Measurements from ENCODE around the gene EXOC2. TPM values are rescaled to one million over a fixed set of nuclear protein-coding genes. Genes with fewer than 3 reads are reported as not detected.
A peak's percentile ranks its signal among the peaks of the same experiment; 100 is the strongest.

The EXOC2 gene
- total RNA-seq, 2 experiments from 2014 or later, result 28.4 to 34.6 TPM

DNA sequence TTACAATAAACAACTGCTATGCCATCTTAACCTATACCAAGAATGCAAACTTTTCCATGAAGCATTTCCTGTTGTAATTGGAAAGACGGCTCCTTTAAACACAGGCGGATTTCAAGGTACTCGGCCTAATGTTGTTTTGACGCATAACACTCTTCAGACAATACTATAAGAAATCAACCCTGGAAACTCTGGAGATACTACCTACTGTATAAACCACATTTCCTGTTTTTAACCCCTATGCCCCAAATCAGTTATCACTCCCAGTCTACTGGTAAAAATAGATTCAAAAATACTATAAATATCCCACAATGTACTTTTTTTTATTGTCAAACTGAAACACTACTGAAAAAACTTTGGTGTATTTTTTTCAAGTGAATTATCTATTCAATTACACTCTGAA is 183.3 kb downstream of the EXOC2 start:
- H3K27me3 Mint-ChIP-seq, result no peaks in the 10 kb centered on the region
- ATAC-seq (peak; percentile 60), DNase-seq (no peak)
- CTCF ChIA-PET, result interaction anchor here (0.6 to 1.4 kb wide), 3 partner anchors 17 to 78 kb away, joined by 3 to 4 read pairs (median 3); no protein-coding TSS in a partner anchor
- H3K9me3 Mint-ChIP-seq (ENCODE audit: low read depth), result no peaks in the 10 kb centered on the region
- peaks cover 18% of the 10 kb centered on the region for H3K36me3 Mint-ChIP-seq
- peak overlapping the region; percentile 15 for H3K4me3 Mint-ChIP-seq
- peak overlapping the region; percentile 59 for H3K27ac Mint-ChIP-seq
- H3K4me1 Mint-ChIP-seq, result peaks cover 78% of the 10 kb centered on the region

DNA sequence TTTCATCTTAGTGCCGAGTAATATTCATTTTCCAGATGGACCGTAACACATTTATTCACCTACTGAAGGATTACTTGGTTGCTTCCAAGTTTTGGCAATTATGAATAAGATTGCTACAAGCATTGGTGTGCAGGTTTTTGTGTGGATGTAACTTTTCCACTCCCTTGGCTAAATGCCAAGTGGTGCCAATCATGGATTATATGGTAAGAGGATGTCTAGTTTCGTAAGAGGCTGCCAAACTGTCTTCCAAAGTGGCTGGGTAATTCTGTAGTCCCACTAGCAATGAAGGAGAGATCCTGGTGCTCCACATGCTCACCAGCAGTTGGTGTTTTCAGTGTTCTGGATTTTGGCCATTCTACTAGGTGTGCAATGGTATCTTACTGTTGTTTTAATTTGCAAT is 184.3 kb downstream of the EXOC2 start:
- peaks cover 70% of the 10 kb centered on the region for H3K4me1 Mint-ChIP-seq
- no peak overlapping the region for H3K27ac Mint-ChIP-seq
- no peaks in the 10 kb centered on the region for H3K9me3 Mint-ChIP-seq (ENCODE audit: low read depth)
- H3K27me3 Mint-ChIP-seq, result no peaks in the 10 kb centered on the region
- no peak overlapping the region for H3K4me3 Mint-ChIP-seq
- CTCF ChIA-PET, result no interaction called here
- no peak for ATAC-seq
- no peak for DNase-seq
- peaks cover 22% of the 10 kb centered on the region for H3K36me3 Mint-ChIP-seq

DNA sequence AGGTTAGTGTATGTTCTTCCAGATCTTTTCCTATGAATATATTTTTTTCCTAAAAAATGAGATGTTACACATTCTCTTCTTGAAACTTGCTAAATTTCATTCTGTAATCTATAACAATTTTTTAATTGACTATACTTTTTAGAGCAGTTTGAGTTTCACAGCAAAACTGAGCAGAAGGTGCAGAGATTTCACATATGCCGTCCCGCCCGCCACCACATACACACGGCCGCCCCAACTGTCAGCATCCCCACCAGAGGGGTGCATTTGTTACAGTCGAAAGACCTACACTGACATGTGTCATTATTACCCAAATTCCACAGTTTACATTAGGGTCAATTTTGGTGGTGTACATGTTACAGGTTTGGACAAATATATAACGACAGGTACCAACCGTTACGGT is 184.9 kb downstream of the EXOC2 start:
- ATAC-seq (no peak), DNase-seq (no peak)
- Mint-ChIP-seq H3K27me3 (no peaks in the 10 kb centered on the region), H3K4me1 (peaks cover 69% of the 10 kb centered on the region), H3K9me3 (ENCODE audit: low read depth) (no peaks in the 10 kb centered on the region), H3K36me3 (peaks cover 18% of the 10 kb centered on the region), H3K4me3 (no peak overlapping the region), H3K27ac (no peak overlapping the region)
- CTCF ChIA-PET, result no interaction called here

- H3K36me3 Mint-ChIP-seq, result peaks cover 12% of the 10 kb centered on the region
- H3K4me1 Mint-ChIP-seq, result peaks cover 76% of the 10 kb centered on the region
- no peak overlapping the region for H3K4me3 Mint-ChIP-seq
- CTCF ChIA-PET, result no interaction called here
- DNase-seq (no peak), ATAC-seq (no peak)
- no peaks in the 10 kb centered on the region for H3K9me3 Mint-ChIP-seq (ENCODE audit: low read depth)
- H3K27ac Mint-ChIP-seq, result peak overlapping the region; percentile 78
- H3K27me3 Mint-ChIP-seq, result no peaks in the 10 kb centered on the region
These were observed 185.9 kb downstream of the EXOC2 start for GRCh38 chr6:506920-507622.

DNA sequence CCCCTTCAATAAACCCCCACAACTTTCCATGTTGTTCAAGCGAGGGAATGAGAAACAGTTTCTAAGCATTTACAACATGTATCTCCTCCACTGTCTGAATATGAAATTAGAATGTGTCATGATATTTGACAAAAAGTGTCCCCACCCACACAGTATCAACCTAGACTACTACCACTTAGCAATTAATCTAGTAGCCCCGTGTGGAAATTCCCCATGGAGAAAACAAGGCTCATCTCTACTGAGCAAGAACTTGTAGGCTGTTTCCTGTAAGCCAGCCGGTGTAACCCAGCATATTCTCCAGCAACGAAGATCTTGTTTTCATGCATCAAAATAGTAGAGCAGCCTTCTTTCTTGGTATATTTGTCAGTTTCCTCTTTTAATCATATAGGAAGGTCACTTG is 186.4 kb downstream of the EXOC2 start:
- no peak overlapping the region for H3K4me3 Mint-ChIP-seq
- CTCF ChIA-PET, result no interaction called here
- H3K4me1 Mint-ChIP-seq, result peaks cover 78% of the 10 kb centered on the region

DNA sequence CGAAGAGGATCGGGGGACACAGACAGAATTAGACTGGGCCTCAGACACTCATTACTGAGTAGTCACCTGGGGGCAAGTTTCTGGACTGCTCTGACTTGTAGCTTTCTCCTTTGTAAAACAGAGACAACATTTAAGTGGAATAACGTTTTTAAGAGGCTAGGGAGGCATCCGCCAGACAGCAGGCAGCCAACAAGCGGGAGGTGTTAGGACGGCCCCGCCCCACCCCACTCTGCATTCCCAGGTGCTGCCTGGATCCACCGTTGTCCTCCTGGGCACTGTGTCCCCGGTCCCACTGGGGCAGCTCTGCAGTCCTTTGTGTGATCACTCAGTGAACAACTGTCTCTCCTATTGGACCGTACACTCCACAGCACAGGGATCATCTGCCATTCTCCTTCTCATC is 187.6 kb downstream of the EXOC2 start:
- no peaks in the 10 kb centered on the region for H3K27me3 Mint-ChIP-seq
- DNase-seq (no peak), ATAC-seq (no peak)
- no peak overlapping the region for H3K4me3 Mint-ChIP-seq
- peaks cover 75% of the 10 kb centered on the region for H3K4me1 Mint-ChIP-seq
- peaks cover 8% of the 10 kb centered on the region for H3K36me3 Mint-ChIP-seq
- no peaks in the 10 kb centered on the region for H3K9me3 Mint-ChIP-seq (ENCODE audit: low read depth)
- CTCF ChIA-PET, result interaction anchor here (1.3 kb wide), 1 partner anchor 317 kb away, joined by 3 read pairs; no protein-coding TSS in a partner anchor
- peak overlapping the region; percentile 2 for H3K27ac Mint-ChIP-seq

More for the DNA sequence above, 186.4 kb downstream of the EXOC2 start:
- peak overlapping the region; percentile 78 for H3K27ac Mint-ChIP-seq
- DNase-seq (no peak), ATAC-seq (peak; percentile 7)
- H3K36me3 Mint-ChIP-seq, result peaks cover 10% of the 10 kb centered on the region
- H3K9me3 Mint-ChIP-seq (ENCODE audit: low read depth), result no peaks in the 10 kb centered on the region
- no peaks in the 10 kb centered on the region for H3K27me3 Mint-ChIP-seq

GRCh38 chr6:504446-504980 is 188.4 kb downstream of the EXOC2 start:
- Mint-ChIP-seq H3K4me1 (peaks cover 75% of the 10 kb centered on the region), H3K9me3 (ENCODE audit: low read depth) (no peaks in the 10 kb centered on the region), H3K27ac (peak overlapping the region; percentile 2), H3K27me3 (no peaks in the 10 kb centered on the region), H3K36me3 (peaks cover 8% of the 10 kb centered on the region), H3K4me3 (no peak overlapping the region)
- DNase-seq (no peak), ATAC-seq (no peak)
- CTCF ChIA-PET, result no interaction called here

- H3K4me3 Mint-ChIP-seq, result no peak overlapping the region
- no peak for DNase-seq
These were observed 189.2 kb downstream of the EXOC2 start for GRCh38 chr6:503610-504362.

DNA sequence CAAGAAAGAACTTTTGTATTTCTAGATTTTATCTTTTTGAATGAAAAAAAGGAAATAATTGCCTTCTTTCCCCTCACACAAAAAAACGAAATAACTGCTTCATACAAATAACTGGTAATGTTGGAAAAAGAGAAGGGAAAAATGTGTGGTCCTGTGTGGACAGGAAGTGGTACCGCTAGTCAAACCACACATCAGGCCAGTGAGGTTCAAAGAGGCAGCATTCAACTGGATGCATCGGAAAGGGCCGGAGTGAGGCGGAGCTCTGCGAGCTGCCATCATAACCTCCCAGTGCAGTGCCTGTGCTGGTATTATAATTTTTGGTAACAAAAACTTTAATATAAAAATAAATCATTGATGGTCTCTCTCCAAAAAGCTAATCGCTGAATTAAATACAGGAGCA is 190.2 kb downstream of the EXOC2 start:
- Mint-ChIP-seq H3K27me3 (no peaks in the 10 kb centered on the region), H3K9me3 (ENCODE audit: low read depth) (no peaks in the 10 kb centered on the region), H3K4me3 (peak overlapping the region; percentile 81), H3K36me3 (peaks cover 8% of the 10 kb centered on the region), H3K27ac (peak overlapping the region; percentile 94), H3K4me1 (peaks cover 78% of the 10 kb centered on the region)
- ATAC-seq (no peak), DNase-seq (no peak)
- CTCF ChIA-PET, result interaction anchor here (0.7 to 1.9 kb wide), 9 partner anchors 10 to 312 kb away, joined by 3 to 5 read pairs (median 4); partner anchors contain the start of gene IRF4

More at GRCh38 chr6:503610-504362, 189.2 kb downstream of the EXOC2 start:
- CTCF ChIA-PET, result interaction anchor here (1.9 kb wide), 1 partner anchor 11 kb away, joined by 5 read pairs; no protein-coding TSS in a partner anchor
- H3K27me3 Mint-ChIP-seq, result no peaks in the 10 kb centered on the region
- H3K9me3 Mint-ChIP-seq (ENCODE audit: low read depth), result no peaks in the 10 kb centered on the region
- H3K36me3 Mint-ChIP-seq, result peaks cover 8% of the 10 kb centered on the region
- H3K4me1 Mint-ChIP-seq, result peaks cover 74% of the 10 kb centered on the region
- ATAC-seq, result no peak
- H3K27ac Mint-ChIP-seq, result no peak overlapping the region

- Mint-ChIP-seq H3K36me3 (peaks cover 9% of the 10 kb centered on the region), H3K27me3 (no peaks in the 10 kb centered on the region), H3K4me1 (peaks cover 76% of the 10 kb centered on the region), H3K9me3 (ENCODE audit: low read depth) (no peaks in the 10 kb centered on the region), H3K4me3 (peak overlapping the region; percentile 81), H3K27ac (peak overlapping the region; percentile 94)
- peak; percentile 85 for DNase-seq
- CTCF ChIA-PET, result interaction anchor here (0.7 to 1.9 kb wide), 10 partner anchors 9 to 311 kb away, joined by 3 to 5 read pairs (median 4); partner anchors contain the start of gene IRF4
- peak; percentile 64 for ATAC-seq
These were observed 190.9 kb downstream of the EXOC2 start for GRCh38 chr6:501891-502601.

GRCh38 chr6:499617-500016 is 193.3 kb downstream of the EXOC2 start:
- Mint-ChIP-seq H3K4me1 (peaks cover 74% of the 10 kb centered on the region), H3K27me3 (no peaks in the 10 kb centered on the region), H3K9me3 (ENCODE audit: low read depth) (no peaks in the 10 kb centered on the region), H3K27ac (peak overlapping the region; percentile 89), H3K36me3 (peaks cover 21% of the 10 kb centered on the region), H3K4me3 (peak overlapping the region; percentile 60)
- no peak for DNase-seq
- CTCF ChIA-PET, result interaction anchor here (0.9 to 2.3 kb wide), 9 partner anchors 10 to 277 kb away, joined by 3 to 14 read pairs (median 4); no protein-coding TSS in a partner anchor
- peak; percentile 50 for ATAC-seq

GRCh38 chr6:498795-499231 is 194.1 kb downstream of the EXOC2 start:
- H3K27ac Mint-ChIP-seq, result peak overlapping the region; percentile 89
- CTCF ChIA-PET, result interaction anchor here (0.6 to 2.3 kb wide), 9 partner anchors 9 to 107 kb away, joined by 3 to 14 read pairs (median 4); no protein-coding TSS in a partner anchor
- peaks cover 18% of the 10 kb centered on the region for H3K36me3 Mint-ChIP-seq
- DNase-seq (peak; percentile 88), ATAC-seq (peak; percentile 63)
- H3K9me3 Mint-ChIP-seq (ENCODE audit: low read depth), result no peaks in the 10 kb centered on the region
- no peaks in the 10 kb centered on the region for H3K27me3 Mint-ChIP-seq
- peaks cover 79% of the 10 kb centered on the region for H3K4me1 Mint-ChIP-seq
- H3K4me3 Mint-ChIP-seq, result peak overlapping the region; percentile 60

- Mint-ChIP-seq H3K9me3 (ENCODE audit: low read depth) (no peaks in the 10 kb centered on the region), H3K36me3 (peaks cover 20% of the 10 kb centered on the region), H3K4me1 (peaks cover 85% of the 10 kb centered on the region), H3K27me3 (no peaks in the 10 kb centered on the region), H3K4me3 (peak overlapping the region; percentile 37), H3K27ac (peak overlapping the region; percentile 89)
- no peak for ATAC-seq
- DNase-seq, result no peak
- CTCF ChIA-PET, result interaction anchor here (0.7 kb wide), 1 partner anchor 92 kb away, joined by 3 read pairs; no protein-coding TSS in a partner anchor
These were observed 195.7 kb downstream of the EXOC2 start for GRCh38 chr6:497258-497657.
